NCI-H128 (cell line): ENCODE measurements around the gene CFAP61.
"Not testable (repeated sequence)": the region's sequence is repeated elsewhere in the genome, so short reads cannot be mapped to it uniquely, and the experiment has no call there.

Source experiments
- DNase-seq: peaks from one replicate; lab custom pipeline; 2025; ENCODE audit not compliant: unreplicated experiment; lab: John Stamatoyannopoulos, UW

Gene CFAP61

GRCh38 chr20:20312562-20312961 lies 260.2 kb downstream of the CFAP61 start:
- no peak for DNase-seq

GRCh38 chr20:20317195-20317594 lies 264.9 kb downstream of the CFAP61 start:
- no peak for DNase-seq

GRCh38 chr20:20317621-20318364 lies 265.5 kb downstream of the CFAP61 start:
- DNase-seq = no peak

GRCh38 chr20:20318365-20319161 lies 266.2 kb downstream of the CFAP61 start:
- DNase-seq = no peak

- DNase-seq = no peak
Observed at GRCh38 chr20:20321134-20321533, 268.8 kb downstream of the CFAP61 start.

- DNase-seq = no peak
Observed at GRCh38 chr20:20321917-20322316, 269.6 kb downstream of the CFAP61 start.

GRCh38 chr20:20322912-20323311 lies 270.6 kb downstream of the CFAP61 start:
- no peak for DNase-seq

- no peak for DNase-seq
Observed at GRCh38 chr20:20327746-20328145, 275.4 kb downstream of the CFAP61 start.

GRCh38 chr20:20329564-20329963 lies 277.2 kb downstream of the CFAP61 start:
- no peak for DNase-seq

GRCh38 chr20:20331156-20331555 lies 278.8 kb downstream of the CFAP61 start:
- DNase-seq = no peak

- DNase-seq = no peak
Observed at GRCh38 chr20:20331817-20332216, 279.5 kb downstream of the CFAP61 start.

- no peak for DNase-seq
Observed at GRCh38 chr20:20333866-20334265, 281.5 kb downstream of the CFAP61 start.

GRCh38 chr20:20334489-20334888 lies 282.2 kb downstream of the CFAP61 start:
- no peak for DNase-seq

- DNase-seq = no peak
Observed at GRCh38 chr20:20338133-20338730, 285.9 kb downstream of the CFAP61 start.

GRCh38 chr20:20340443-20340842 lies 288.1 kb downstream of the CFAP61 start:
- no peak for DNase-seq

GRCh38 chr20:20341371-20341770 lies 289.0 kb downstream of the CFAP61 start:
- no peak for DNase-seq

GRCh38 chr20:20342066-20342465 lies 289.7 kb downstream of the CFAP61 start:
- no peak for DNase-seq

GRCh38 chr20:20343932-20344331 lies 291.6 kb downstream of the CFAP61 start:
- no peak for DNase-seq

- no peak for DNase-seq
Observed at GRCh38 chr20:20344476-20344875, 292.1 kb downstream of the CFAP61 start.

GRCh38 chr20:20353576-20353975 lies 301.2 kb downstream of the CFAP61 start:
- no peak for DNase-seq

- not testable (repeated sequence) for DNase-seq
Observed at GRCh38 chr20:20355503-20355902, 303.2 kb downstream of the CFAP61 start.

GRCh38 chr20:20358801-20359200 lies 306.5 kb downstream of the CFAP61 start:
- no peak for DNase-seq
